GM23338 (cell line): Measurements from ENCODE around the gene GNB3.

ENCODE experiments used
- EZH2 ChIP-seq: fragments of 200-600 bp; sonication (generic); IDR thresholded peaks from one replicate; pipeline ENCODE4 v1.8.0; 2017; ENCODE audit warnings: antibody characterized with exemption, mild to moderate bottlenecking, low read depth; ENCODE audit not compliant: unreplicated experiment
- EZH2phosphoT487 ChIP-seq: fragments of 200-600 bp; sonication (generic); IDR thresholded peaks from one replicate; pipeline ENCODE4 v1.8.1; 2018; ENCODE audit warnings: antibody characterized with exemption; ENCODE audit not compliant: unreplicated experiment
- JUNB ChIP-seq: IDR thresholded peaks from one replicate; pipeline ENCODE4 v1.6.1; 2016; ENCODE audit warnings: antibody characterized with exemption; ENCODE audit not compliant: unreplicated experiment
- POLR2AphosphoS5 ChIP-seq: IDR thresholded peaks from 2 replicates; pipeline ENCODE4 v1.6.1; 2016; ENCODE audit warnings: antibody characterized with exemption, low read depth
- REST ChIP-seq: IDR thresholded peaks from one replicate; pipeline ENCODE4 v1.6.1; 2018; ENCODE audit warnings: antibody characterized with exemption; ENCODE audit not compliant: unreplicated experiment
- STAT1 ChIP-seq: IDR thresholded peaks from one replicate; pipeline ENCODE4 v1.6.1; 2016; ENCODE audit warnings: antibody characterized with exemption; ENCODE audit not compliant: unreplicated experiment
- TF ChIP-seq, protein P1 (sequence below), 2 experiments: fragments of 200-600 bp in 1 of 2; sonication (generic) in 1 of 2; conservative IDR thresholded peaks; 2 replicates each; pipeline versions ENCODE4 v1.5.1 to v1.6.1; 2016 to 2017; ENCODE audit warnings: antibody characterized with exemption in 2 of 2, low read depth in 2 of 2, mild to moderate bottlenecking in 2 of 2, moderate library complexity in 1 of 2
- TF ChIP-seq, protein P2 (sequence below): fragments of 250-450 bp; sonication (Bioruptor Pico); IDR thresholded peaks from 2 replicates; pipeline ENCODE4 v1.5.0; 2020; ENCODE audit warnings: mild to moderate bottlenecking, moderate library complexity

DNA sequence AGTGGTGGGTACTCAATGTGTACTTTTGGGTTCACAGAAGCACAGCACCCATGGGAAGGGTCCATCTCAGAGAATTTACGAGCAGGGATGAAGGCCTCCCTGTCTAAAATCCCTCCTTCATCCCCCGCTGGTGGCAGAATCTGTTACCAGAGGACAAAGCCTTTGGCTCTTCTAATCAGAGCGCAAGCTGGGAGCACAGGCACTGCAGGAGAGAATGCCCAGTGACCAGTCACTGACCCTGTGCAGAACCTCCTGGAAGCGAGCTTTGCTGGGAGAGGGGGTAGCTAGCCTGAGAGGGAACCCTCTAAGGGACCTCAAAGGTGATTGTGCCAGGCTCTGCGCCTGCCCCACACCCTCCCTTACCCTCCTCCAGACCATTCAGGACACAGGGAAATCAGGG is 20.6 kb upstream of the GNB3 start:
- TF ChIP-seq, protein P1, sequence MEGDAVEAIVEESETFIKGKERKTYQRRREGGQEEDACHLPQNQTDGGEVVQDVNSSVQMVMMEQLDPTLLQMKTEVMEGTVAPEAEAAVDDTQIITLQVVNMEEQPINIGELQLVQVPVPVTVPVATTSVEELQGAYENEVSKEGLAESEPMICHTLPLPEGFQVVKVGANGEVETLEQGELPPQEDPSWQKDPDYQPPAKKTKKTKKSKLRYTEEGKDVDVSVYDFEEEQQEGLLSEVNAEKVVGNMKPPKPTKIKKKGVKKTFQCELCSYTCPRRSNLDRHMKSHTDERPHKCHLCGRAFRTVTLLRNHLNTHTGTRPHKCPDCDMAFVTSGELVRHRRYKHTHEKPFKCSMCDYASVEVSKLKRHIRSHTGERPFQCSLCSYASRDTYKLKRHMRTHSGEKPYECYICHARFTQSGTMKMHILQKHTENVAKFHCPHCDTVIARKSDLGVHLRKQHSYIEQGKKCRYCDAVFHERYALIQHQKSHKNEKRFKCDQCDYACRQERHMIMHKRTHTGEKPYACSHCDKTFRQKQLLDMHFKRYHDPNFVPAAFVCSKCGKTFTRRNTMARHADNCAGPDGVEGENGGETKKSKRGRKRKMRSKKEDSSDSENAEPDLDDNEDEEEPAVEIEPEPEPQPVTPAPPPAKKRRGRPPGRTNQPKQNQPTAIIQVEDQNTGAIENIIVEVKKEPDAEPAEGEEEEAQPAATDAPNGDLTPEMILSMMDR (conservative IDR thresholded peaks at IDR 0.05; ENCODE audit: low read depth in 2 of 2): no peak
- no peak for TF ChIP-seq STAT1
- TF ChIP-seq EZH2: no peak
- no peak for TF ChIP-seq REST
- TF ChIP-seq JUNB: no peak
- TF ChIP-seq POLR2AphosphoS5: no peak
- no peak for TF ChIP-seq EZH2phosphoT487
- TF ChIP-seq, protein P2, sequence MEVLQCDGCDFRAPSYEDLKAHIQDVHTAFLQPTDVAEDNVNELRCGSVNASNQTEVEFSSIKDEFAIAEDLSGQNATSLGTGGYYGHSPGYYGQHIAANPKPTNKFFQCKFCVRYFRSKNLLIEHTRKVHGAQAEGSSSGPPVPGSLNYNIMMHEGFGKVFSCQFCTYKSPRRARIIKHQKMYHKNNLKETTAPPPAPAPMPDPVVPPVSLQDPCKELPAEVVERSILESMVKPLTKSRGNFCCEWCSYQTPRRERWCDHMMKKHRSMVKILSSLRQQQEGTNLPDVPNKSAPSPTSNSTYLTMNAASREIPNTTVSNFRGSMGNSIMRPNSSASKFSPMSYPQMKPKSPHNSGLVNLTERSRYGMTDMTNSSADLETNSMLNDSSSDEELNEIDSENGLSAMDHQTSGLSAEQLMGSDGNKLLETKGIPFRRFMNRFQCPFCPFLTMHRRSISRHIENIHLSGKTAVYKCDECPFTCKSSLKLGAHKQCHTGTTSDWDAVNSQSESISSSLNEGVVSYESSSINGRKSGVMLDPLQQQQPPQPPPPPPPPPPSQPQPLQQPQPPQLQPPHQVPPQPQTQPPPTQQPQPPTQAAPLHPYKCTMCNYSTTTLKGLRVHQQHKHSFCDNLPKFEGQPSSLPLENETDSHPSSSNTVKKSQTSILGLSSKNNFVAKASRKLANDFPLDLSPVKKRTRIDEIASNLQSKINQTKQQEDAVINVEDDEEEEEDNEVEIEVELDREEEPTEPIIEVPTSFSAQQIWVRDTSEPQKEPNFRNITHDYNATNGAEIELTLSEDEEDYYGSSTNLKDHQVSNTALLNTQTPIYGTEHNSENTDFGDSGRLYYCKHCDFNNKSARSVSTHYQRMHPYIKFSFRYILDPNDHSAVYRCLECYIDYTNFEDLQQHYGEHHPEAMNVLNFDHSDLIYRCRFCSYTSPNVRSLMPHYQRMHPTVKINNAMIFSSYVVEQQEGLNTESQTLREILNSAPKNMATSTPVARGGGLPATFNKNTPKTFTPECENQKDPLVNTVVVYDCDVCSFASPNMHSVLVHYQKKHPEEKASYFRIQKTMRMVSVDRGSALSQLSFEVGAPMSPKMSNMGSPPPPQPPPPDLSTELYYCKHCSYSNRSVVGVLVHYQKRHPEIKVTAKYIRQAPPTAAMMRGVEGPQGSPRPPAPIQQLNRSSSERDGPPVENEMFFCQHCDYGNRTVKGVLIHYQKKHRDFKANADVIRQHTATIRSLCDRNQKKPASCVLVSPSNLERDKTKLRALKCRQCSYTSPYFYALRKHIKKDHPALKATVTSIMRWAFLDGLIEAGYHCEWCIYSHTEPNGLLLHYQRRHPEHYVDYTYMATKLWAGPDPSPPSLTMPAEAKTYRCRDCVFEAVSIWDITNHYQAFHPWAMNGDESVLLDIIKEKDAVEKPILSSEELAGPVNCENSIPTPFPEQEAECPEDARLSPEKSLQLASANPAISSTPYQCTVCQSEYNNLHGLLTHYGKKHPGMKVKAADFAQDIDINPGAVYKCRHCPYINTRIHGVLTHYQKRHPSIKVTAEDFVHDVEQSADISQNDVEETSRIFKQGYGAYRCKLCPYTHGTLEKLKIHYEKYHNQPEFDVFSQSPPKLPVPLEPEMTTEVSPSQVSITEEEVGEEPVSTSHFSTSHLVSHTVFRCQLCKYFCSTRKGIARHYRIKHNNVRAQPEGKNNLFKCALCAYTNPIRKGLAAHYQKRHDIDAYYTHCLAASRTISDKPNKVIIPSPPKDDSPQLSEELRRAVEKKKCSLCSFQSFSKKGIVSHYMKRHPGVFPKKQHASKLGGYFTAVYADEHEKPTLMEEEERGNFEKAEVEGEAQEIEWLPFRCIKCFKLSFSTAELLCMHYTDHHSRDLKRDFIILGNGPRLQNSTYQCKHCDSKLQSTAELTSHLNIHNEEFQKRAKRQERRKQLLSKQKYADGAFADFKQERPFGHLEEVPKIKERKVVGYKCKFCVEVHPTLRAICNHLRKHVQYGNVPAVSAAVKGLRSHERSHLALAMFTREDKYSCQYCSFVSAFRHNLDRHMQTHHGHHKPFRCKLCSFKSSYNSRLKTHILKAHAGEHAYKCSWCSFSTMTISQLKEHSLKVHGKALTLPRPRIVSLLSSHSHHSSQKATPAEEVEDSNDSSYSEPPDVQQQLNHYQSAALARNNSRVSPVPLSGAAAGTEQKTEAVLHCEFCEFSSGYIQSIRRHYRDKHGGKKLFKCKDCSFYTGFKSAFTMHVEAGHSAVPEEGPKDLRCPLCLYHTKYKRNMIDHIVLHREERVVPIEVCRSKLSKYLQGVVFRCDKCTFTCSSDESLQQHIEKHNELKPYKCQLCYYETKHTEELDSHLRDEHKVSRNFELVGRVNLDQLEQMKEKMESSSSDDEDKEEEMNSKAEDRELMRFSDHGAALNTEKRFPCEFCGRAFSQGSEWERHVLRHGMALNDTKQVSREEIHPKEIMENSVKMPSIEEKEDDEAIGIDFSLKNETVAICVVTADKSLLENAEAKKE (CRISPR knock-in tag): no peak
